HG02610 (cell line): ENCODE measurements around the gene PTX4.
"Not testable (repeated sequence)": the region's sequence is repeated elsewhere in the genome, so short reads cannot be mapped to it uniquely, and the experiment has no call there.

ENCODE experiments used
- ATAC-seq: cut with Tn5 transposase; IDR thresholded peaks from one replicate; pipeline ENCODE4 v1.9.1; 2021; ENCODE audit warnings: mild to moderate bottlenecking, moderate library complexity; ENCODE audit not compliant: unreplicated experiment

The PTX4 gene

DNA sequence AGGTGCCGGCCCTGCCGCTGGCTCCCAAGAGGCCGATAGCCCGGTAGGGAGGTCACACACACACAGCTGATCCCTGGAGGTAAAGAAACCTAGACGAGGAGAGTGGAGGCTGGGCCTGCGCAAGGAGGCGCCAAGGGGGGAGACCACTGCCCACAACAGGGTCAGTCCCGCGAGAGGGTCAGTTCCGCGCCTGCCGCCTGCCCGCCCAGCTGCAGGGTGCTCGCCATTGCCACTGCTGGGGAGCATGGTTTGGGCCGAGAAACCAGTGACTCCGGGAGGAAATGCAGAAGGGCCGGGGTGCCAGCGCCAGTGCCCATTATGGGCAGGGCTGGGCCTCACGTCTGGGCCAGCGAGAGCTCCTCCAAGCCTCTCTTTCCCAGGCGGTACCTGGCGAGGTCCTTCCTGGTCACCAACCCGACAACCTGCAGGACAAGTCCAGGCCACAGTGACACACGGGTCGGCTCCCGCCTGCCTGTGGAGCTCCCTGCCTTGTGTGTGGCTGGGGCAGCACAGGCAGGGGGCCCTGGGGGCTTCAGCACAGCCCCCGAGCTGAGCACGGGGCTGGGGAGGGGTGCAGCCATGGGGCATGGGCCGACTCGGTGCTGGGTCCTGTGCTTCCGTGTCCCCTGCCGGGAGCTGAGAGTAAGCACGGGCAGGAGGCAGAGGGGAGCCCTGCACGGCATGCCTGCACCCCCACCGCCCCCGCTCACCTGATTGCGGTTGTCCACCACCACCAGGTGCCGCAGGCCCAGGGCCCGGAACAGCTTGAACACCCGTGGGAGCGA lies 42.3 kb downstream of the PTX4 start:
- ATAC-seq: no peak

DNA sequence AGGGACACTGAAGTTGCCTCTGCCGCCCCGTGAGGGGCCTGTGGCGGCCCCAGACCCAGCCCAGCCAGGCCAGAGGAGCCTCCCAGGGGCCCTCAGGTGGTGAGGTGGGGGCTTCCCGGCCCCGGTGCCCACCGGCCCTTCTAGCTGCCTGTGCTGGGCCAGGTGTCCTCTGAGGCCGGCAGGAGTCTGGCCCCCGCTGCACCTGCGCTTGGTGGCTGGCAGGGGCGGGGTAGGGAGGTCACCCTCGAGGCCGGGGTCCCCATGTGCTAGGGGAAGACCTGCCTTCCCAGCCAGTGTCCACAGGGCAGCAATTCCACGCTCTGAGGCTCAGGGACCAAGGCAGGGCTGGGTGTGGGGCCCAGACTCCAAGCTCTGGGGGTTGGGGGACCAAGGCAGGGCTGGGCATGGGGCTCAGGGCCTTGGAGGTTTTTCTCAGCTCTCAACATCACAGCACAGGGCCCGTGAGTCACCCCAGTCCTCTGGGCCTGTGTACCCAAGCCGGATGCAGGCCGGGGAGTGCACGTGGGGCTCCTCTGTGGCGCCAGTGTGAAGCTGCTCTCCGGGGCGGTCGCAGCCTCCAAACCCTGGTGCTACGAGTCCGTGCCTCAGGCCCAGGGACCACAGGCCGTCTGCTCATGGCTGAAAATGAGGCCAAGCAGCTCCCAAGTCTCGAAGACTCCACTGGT lies 43.1 kb downstream of the PTX4 start:
- no peak for ATAC-seq

DNA sequence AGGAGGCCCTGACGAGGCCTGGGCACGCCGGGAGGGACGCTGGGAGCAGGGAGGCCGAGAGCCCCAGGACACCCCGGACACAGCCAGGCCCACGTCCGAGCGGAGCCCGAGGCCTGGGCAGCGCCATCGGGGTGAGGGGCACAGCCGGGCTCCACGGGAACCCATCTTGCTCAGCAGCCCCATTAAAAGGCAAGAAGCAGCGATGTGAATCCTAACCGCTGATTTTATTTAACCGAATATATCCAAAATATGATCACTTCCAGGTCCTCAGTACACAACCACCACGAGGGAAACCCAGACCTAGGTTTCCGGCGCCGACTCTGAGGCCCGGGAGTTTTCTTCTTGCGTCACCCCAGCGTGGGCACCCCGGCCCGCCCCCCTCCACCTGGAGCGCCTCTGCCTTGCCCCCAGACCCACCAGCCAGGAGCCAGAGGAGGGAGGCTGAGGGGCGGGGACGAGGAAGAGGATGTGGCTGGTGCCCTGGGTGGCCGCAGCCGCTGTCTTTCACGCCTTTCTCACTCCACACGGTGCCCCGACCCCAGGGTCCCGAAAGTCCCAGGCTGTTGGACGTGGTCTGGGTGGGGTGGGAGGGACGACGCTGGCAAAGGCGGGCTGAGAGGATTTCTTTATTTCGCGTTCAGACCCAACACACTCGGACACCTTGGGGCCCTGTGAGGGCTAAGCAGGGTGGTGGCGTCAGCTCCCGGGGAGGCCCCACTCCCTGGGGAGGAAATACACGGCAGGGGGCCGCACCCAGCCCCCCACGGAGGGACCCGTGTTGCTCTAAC lies 43.8 kb downstream of the PTX4 start:
- no peak for ATAC-seq

DNA sequence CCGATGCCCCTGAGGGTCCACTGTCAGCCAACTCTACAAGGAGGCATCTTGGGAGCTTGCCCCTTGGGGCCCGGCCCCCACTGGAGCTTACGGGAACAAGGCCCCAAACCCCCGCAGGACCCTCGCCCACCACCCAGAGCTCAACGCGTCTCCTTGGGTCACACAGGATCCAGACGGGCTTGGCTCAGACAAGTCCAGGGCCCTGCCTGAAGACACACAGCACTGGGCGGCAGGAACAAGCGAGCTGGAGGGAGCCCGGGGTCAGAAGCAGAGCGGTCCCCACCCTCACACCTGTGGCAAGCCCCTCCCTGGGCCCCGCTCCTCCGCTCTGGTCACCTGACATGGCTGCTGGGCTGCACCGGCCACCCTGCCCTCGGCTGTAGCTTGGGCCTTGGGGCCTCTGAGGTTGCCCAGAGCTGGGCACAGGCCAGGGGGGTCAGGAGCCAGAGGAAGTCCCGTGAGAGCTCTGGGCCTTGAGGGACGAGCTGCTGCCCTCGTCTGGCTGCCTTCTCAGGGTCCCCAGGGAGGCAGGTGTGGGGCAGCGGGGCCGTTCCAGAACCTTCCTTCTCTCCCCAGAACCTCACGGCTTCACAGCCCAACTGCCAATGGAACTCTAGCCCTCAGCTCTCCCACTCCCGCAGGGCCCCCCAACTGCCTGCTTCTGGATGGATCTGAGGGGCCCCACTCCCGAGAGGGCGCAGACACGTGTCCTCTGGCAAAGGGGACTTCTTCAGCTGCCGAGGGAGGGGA lies 44.6 kb downstream of the PTX4 start, which contains the start of gene CCDC154:
Gene CCDC154 (minus strand): TSS at position 577 of the 750 bp plus-strand sequence. CDS start 234 bp downstream, at position 343.
- no peak for ATAC-seq

DNA sequence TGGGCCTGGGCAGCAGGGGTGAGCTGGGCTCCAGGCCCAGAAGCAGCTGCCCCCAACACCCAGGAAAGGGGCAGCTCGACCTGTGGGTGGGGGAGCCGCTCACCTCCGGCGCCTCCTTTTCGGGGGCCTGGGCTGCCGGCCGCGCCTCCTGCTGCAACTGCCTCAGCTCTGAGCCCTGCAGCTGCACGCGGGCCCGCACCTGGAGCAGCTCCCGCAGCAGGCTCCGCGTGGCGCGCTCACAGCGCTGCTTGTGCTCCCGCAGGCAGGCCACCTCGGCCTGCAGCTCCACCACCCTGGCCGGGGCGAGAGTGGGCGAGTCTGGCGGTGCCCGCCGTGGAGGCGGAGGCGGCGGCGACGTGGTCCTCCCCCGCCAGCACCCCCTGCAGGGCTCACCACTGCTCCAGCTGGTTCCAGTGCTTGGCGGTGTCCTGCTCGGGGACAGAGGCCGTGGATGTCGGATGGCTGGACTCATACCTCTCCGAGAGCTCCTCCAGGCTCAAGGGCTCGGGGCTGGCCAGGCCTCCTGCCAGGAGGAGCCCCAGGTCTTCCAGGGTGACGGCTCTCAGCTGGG lies 45.3 kb downstream of the PTX4 start:
- no peak for ATAC-seq

DNA sequence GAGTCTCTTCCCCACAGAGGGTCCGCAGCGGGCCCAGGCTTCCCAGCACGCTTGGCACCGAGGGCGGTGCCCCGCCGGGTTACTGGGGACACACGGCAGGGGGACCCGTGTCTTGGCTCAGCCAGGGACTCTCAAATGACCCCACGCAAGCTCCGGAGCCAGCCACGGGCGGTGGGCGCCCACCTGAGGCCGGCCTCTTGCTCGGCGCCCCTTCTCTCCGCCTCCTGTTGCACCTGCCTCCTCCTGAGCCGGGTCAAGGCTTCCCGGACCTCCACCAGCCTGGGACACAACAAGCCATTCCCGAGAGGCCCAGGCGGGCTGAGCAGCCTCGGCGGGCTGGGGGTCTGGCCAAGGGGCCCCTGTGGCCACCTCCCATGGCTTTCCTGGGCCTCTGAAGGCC lies 46.0 kb downstream of the PTX4 start:
- ATAC-seq: no peak

DNA sequence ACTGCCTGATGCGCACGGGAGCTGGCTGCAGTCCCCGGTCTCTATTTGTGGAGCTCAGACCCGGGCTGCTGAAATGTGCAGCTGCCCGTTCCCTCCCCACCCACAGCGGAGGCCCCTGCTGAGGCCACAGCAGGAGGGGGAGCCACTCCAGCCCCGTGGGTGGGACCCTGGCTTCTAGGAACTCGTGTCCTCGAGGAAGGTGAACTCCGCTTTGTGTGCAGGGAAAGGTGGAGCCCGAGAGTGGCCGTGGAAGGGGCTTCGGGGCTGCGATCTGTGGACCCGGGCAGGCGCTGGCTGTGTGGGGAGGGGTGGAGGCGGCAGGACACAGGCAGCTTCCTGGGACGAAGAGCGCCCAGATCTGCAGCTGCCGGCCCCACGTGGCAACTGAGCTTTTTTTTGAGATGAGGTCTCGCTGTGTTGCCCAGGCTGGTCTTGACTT lies 47.3 kb downstream of the PTX4 start:
- ATAC-seq: no peak

DNA sequence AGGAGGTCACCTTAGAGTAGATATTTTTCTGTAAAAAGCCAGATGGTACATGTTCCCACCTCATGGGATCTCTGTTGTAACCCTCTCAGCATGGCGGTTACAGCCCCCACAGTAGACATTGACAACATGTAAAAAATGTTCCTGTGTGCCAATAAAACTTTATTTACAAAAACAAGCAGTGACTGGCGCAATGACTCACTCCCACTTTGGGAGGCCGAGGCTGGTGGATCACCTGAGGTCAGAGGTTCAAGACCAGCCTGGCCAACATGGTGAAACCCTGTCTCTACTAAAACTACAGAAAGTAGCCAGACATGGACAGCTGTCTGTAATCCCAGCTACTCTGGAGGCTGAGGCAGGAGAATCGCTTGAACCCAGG lies 49.1 kb downstream of the PTX4 start:
- not testable (repeated sequence) for ATAC-seq

DNA sequence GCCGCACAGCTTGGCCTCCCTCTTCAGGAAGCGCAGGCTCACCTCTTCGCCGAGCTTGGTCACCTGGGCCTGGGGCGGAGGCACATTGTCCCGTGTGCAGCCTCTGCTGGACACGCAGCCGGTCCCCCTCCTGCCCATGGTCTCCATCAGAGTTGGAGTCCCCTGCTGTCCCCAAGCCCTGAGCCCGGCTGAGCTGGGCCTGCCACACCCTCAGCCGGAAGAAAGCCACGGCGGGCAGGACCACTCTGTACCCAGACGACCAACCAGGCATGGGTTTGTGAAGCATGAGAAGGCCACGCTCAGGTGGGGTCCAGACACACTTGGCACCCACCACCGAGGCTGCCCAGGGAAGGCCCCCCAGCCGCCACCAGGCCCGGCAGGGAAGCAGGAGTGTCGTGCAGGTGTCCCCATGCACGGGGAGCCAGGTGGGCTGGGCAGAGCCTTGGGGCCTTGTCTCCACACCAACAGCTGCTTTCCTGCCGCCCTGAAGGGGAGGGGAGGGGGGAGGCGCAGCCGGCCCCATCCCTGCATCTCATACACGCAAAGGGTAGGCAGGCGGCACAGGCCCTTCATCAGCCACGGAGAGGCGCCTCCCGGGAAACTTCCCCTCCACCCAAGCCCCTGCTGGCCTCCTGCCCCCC lies 49.6 kb downstream of the PTX4 start:
- no peak for ATAC-seq

DNA sequence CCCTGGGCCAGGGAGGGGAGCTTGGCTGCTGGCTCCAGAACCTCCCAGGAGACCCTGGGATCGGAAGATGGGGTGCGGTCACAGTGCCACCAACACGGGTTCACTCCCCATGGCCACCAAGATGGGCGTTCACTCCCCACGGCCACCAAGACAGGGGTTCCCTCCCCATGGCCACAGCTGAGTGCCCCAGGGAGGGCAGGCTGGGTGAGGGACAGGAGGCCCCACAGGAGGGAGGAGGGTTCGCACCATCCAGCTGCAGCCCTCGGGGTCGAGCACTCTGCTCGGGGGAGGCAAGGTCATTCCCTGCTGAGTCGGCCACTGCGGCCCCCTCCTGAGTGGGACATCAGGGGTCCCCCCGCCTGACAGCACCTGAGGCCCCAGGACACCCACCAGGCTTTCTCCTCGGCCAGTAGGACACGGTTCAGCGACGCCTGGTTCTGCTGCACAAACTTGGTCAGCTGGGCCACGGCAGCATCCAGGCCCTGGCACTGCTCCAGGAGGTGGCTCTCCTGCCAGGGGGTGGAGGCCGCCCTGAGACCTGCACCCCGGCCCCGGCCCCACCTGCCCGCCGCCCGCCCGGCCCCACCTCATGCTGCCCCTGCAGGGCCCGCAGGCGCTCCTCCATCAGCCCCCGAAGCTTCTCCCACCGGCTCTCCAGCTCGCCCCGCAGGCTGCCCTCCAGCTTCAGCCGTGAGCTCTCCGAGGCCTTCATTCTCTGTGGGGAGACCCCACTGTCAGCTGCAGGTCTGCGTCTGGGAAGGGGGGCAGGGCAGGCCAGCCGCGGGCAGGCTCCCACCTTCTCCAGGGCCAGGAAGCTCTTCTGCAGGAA lies 50.3 kb downstream of the PTX4 start:
- ATAC-seq: no peak

DNA sequence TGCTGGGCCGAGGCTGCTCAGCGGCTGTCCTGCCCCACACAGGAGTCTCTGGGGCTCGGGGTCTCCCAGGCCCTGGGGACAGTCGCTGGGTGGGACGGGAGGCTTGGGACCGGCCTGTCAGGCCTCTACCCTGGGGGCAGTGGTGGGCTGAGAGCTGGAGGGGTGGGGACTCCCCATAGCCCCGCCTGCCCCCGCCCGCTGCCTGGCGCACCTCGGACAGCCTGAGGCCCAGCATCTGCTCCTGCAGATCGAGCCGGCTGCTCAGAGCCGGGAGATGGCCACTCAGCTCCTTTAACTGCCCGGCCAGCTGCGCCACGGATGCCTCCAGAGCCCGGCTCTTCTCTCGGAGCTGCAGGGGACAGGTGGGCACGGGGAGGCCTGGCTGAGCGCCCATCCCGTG lies 51.1 kb downstream of the PTX4 start:
- ATAC-seq: no peak

DNA sequence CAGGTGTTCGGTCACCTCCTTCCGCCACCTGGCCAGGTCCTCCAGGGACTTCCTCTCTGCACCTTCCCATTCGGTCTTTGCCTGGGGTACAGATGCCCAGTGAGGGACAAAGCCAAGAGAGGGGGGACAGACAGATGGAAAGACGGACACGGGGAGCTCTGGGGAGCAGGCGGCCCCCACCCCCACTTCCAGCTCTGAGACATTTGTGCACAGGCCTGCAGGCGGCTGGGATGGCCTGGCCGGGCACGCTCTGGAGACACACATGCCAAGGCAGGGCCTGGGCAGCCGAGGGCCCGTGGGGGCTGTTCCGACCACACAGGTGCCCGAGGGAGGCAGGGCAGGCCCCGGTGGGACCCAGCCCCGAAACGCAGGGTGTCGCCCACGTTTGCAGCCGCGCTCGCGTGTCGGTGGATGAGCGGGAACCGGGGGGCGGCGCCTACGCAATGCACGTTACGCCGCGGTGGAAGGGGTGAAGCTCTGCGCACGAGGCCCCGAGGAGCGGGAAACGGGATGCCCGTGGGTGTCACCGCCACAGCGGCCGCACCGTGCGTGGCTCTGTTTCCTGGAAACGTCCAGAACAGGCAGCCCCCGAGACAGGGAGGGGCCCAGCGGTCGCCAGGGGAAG lies 51.9 kb downstream of the PTX4 start:
- ATAC-seq: no peak

DNA sequence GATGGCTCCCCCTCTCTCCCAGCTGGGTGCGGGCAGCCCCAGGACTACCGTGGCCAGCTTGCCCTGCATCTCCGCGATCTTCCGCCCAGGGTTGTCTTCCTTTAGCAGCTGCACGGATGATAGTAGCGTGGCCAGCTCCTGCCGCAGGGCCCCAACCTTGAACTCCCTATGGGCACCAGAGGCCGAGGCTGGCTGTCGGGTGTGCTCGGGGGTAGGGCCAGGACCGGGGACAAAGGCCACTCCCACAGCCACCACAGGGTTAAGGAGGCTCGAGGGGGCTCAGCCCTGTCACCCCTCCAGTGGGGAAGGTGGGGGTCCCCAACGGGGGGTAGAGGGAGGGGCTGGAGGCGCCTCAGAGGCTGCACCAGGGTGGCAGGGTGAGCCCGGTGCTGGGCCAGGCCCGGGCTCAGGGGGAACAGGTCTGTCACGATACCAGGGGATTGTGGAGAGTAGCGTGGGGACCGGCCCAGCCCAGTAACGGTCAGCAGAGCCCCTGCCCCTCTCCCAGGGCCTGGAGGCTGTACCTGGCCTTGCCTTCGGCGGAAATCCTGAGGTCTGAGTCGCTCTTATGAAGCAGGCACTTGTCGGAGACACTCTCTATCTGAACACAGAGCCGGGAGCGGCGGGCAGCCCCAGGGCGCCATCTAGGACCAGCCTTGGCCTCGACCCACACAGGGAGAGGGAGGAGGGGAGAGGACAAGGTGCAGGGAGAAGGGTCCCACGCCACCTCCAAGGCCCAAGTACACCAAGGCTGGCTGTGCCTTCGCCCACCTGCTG lies 52.6 kb downstream of the PTX4 start:
- no peak for ATAC-seq
